DOHH2 (cell line): Measurements from ENCODE around the gene LRRC73.
"Not testable (repeated sequence)": the region's sequence is repeated elsewhere in the genome, so short reads cannot be mapped to it uniquely, and the experiment has no call there.

Experiments used
- CTCF ChIP-seq: fragments of 200-600 bp; sonication (generic); IDR thresholded peaks from one replicate; pipeline ENCODE4 v1.5.1; 2014; ENCODE audit warnings: antibody characterized with exemption, mild to moderate bottlenecking, low read depth, low read length; ENCODE audit not compliant: poor library complexity, severe bottlenecking
- EZH2phosphoT487 ChIP-seq: fragments of 200-600 bp; sonication (generic); IDR thresholded peaks from 2 replicates; pipeline ENCODE4 v1.6.1; 2017; ENCODE audit warnings: borderline replicate concordance, mild to moderate bottlenecking, antibody characterized with exemption, low read length, moderate library complexity, mixed read lengths

GRCh38 chr6:43538986-43539385 is 28.8 kb upstream of the LRRC73 start:
- not testable (repeated sequence) for TF ChIP-seq CTCF, EZH2phosphoT487
